CD14-positive monocyte (primary cell): Measurements from ENCODE around the gene UVSSA. TPM values are rescaled to one million over a fixed set of nuclear protein-coding genes. Genes with fewer than 3 reads are reported as not detected.
A peak's percentile ranks its signal among the peaks of the same experiment; 100 is the strongest.
"Not testable (repeated sequence)": the region's sequence is repeated elsewhere in the genome, so short reads cannot be mapped to it uniquely, and the experiment has no call there.

Source experiments
- DNase-seq, 3 donors: peaks; one replicate each; pipeline ENCODE4 v3.0.0-alpha.2; 2011 to 2022
- H2AFZ ChIP-seq: 2 replicates; pipeline ENCODE4 v1.6.0; 2012; ENCODE audit warnings: mild to moderate bottlenecking, low read depth, low read length, inconsistent platforms; ENCODE audit not compliant: insufficient read depth, poor library complexity, severe bottlenecking
- H3K27ac ChIP-seq, 2 donors: 1 replicate in 1 of 2; 2 replicates in 1 of 2; pipeline ENCODE4 v1.5.1; 2012 to 2013; ENCODE audit warnings: low read length in 2 of 2, control low read depth in 1 of 2, inconsistent platforms in 1 of 2, low read depth in 1 of 2, mild to moderate bottlenecking in 1 of 2
- H3K27me3 ChIP-seq, 2 donors: one replicate each; pipeline versions ENCODE4 v1.6.0 to v1.6.1; 2011 to 2013; ENCODE audit warnings: low read length in 2 of 2; ENCODE audit not compliant: control insufficient read depth in 2 of 2, insufficient read depth in 2 of 2
- H3K36me3 ChIP-seq, 2 donors: replicated peaks in 1 of 2; 1 replicate in 1 of 2; 2 replicates in 1 of 2; pipeline versions ENCODE4 v1.5.1 to v1.6.1; 2012 to 2013; ENCODE audit warnings: low read length in 2 of 2, control low read depth in 1 of 2, inconsistent platforms in 1 of 2, mild to moderate bottlenecking in 1 of 2; ENCODE audit not compliant: insufficient read depth in 2 of 2, control insufficient read depth in 1 of 2
- H3K4me1 ChIP-seq, 2 donors: 1 replicate in 1 of 2; 2 replicates in 1 of 2; pipeline versions ENCODE4 v1.5.1 to v1.6.1; 2012 to 2013; ENCODE audit warnings: low read length in 2 of 2, control low read depth in 1 of 2, inconsistent platforms in 1 of 2, mild to moderate bottlenecking in 1 of 2, moderate library complexity in 1 of 2; ENCODE audit not compliant: insufficient read depth in 2 of 2, control insufficient read depth in 1 of 2
- H3K4me2 ChIP-seq: replicated peaks from 2 replicates; pipeline ENCODE3; 2012; ENCODE audit warnings: low read length, moderate library complexity, mild to moderate bottlenecking; ENCODE audit not compliant: poor library complexity, severe bottlenecking; ENCODE audit errors: extremely low read depth
- H3K4me3 ChIP-seq, 3 experiments: fragments of 200-600 bp in 1 of 3; sonication (generic) in 1 of 3; replicated peaks in 1 of 3; 1 replicate in 2 of 3; 2 replicates in 1 of 3; pipeline ENCODE4 v1.5.1; 2011 to 2013; ENCODE audit warnings: low read length in 3 of 3, mild to moderate bottlenecking in 3 of 3, control low read depth in 2 of 3, low read depth in 2 of 3, inconsistent platforms in 1 of 3, moderate library complexity in 1 of 3
- H3K79me2 ChIP-seq: 2 replicates; pipeline ENCODE4 v1.6.0; 2012; ENCODE audit warnings: mild to moderate bottlenecking, control low read depth, inconsistent platforms, low read length, moderate library complexity; ENCODE audit not compliant: insufficient read depth
- H3K9ac ChIP-seq: 2 replicates; pipeline ENCODE4 v1.6.0; 2017; ENCODE audit warnings: low read length, mild to moderate bottlenecking; ENCODE audit not compliant: insufficient read depth, poor library complexity, severe bottlenecking
- H3K9me3 ChIP-seq, 2 donors: replicated peaks in 1 of 2; 1 replicate in 1 of 2; 2 replicates in 1 of 2; pipeline versions ENCODE4 v1.5.1 to v1.6.1; 2012 to 2013; ENCODE audit warnings: low read length in 2 of 2, control low read depth in 1 of 2; ENCODE audit not compliant: control insufficient read depth in 1 of 2, insufficient read depth in 1 of 2
- H4K20me1 ChIP-seq: 2 replicates; pipeline ENCODE4 v1.6.0; 2012; ENCODE audit warnings: mild to moderate bottlenecking, low read length, control low read depth, moderate library complexity; ENCODE audit not compliant: insufficient read depth
- H3K27ac Mint-ChIP-seq, 7 donors: one replicate each; pipeline ENCODE4 v1.8.0; 2020; ENCODE audit warnings: mild to moderate bottlenecking in 7 of 7, mixed read lengths in 7 of 7, moderate library complexity in 6 of 7, inconsistent platforms in 2 of 7
- H3K27me3 Mint-ChIP-seq, 3 donors: one replicate each; pipeline ENCODE4 v1.8.0; 2021 to 2022; ENCODE audit warnings: low read depth in 3 of 3, mild to moderate bottlenecking in 3 of 3, mixed read lengths in 3 of 3, moderate library complexity in 3 of 3, inconsistent platforms in 1 of 3
- H3K36me3 Mint-ChIP-seq, 2 donors: one replicate each; pipeline ENCODE4 v1.8.0; 2020; ENCODE audit warnings: mixed read lengths in 2 of 2, inconsistent platforms in 1 of 2, mild to moderate bottlenecking in 1 of 2
- H3K4me1 Mint-ChIP-seq: one replicate; pipeline ENCODE4 v1.8.0; 2020; ENCODE audit warnings: mild to moderate bottlenecking, mixed read lengths
- H3K4me3 Mint-ChIP-seq, 2 donors: one replicate each; pipeline ENCODE4 v1.8.0; 2020; ENCODE audit warnings: mild to moderate bottlenecking in 2 of 2, mixed read lengths in 2 of 2, moderate library complexity in 1 of 2
- H3K9me3 Mint-ChIP-seq, 7 donors: one replicate each; pipeline ENCODE4 v1.8.0; 2020 to 2022; ENCODE audit warnings: mixed read lengths in 7 of 7, mild to moderate bottlenecking in 6 of 7, moderate library complexity in 6 of 7, inconsistent platforms in 2 of 7
- CTCF ChIP-seq: fragments of 200-600 bp; IDR thresholded peaks from one replicate; pipeline ENCODE4 v1.8.0; 2022; ENCODE audit warnings: antibody characterized with exemption, mild to moderate bottlenecking
- WGBS: methylation state at CpG from one replicate; pipeline ENCODE4 v1.1.5; 2013; ENCODE audit warnings: missing lambda C conversion rate; ENCODE audit not compliant: insufficient coverage; 5-methylcytosine and 5-hydroxymethylcytosine counted together
- intact Hi-C, 2 donors: fragments of 100-400 bp; cut with micrococcal nuclease; formaldehyde crosslinking; loops; one replicate each; pipeline versions ENCODE4 v1.15.0 to v1.15.1; 2023
- polyA plus RNA-seq, 3 donors: library from polyadenylated mRNA; depleted of rRNA in 1 of 3; unstranded in 2 of 3; stranded (reverse) in 1 of 3; fragments of 300-500 nt in 2 of 3; fragments of >200 nt in 1 of 3; fragmentation: Illumina TruSeq in 2 of 3; gene quantifications; 1 replicate in 2 of 3; 2 replicates in 1 of 3; pipeline ENCODE4 v1.2.3, GENCODE V29; 2012 to 2021

The UVSSA gene
- polyA plus RNA-seq, 3 donors, result 2.6 to 54.0 (median 4.8) TPM

DNA sequence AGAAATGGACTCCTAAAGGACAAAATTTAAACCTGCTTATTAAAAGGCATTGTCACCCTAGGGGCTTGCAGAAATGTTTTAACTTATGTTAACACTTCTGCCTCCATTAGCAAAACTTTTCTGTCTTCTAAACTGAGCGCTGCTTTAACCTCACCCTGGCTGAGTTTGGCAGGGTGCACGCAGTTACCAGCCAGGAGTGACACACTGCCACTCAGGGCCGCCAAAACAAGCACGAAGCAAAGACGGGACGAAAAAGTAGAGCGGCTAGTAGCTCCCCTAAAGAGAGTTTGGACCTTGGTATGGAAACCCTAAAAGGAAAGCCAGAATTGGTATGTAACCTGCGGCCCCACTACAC lies 23.8 kb upstream of the UVSSA start:
- TF ChIP-seq CTCF, result no peak
- Histone ChIP-seq H3K9me3 (no peaks in the 10 kb centered on the region), H3K36me3 (peaks cover 60 to 84% of the 10 kb centered on the region in 2 donors), H3K9ac (no peak overlapping the region), H2AFZ (no peak overlapping the region), H3K27ac (peak overlapping the region in 1 of 2 donors; percentile 22), H3K79me2 (no peaks in the 10 kb centered on the region), H3K27me3 (no peaks in the 10 kb centered on the region), H3K4me1 (no peaks in the 10 kb centered on the region), H3K4me3 (no peak overlapping the region), H3K4me2 (no peak overlapping the region), H4K20me1 (peaks cover 67% of the 10 kb centered on the region)
- intact Hi-C loops, result no loop called here
- 98% methylated on average over 7 of the region's 8 CpGs for WGBS
- Mint-ChIP-seq H3K36me3 (peaks cover 44 to 52% of the 10 kb centered on the region in 2 donors), H3K9me3 (no peaks in the 10 kb centered on the region), H3K27ac (peak overlapping the region in 1 of 7 donors; percentile 50), H3K4me1 (no peaks in the 10 kb centered on the region), H3K4me3 (no peak overlapping the region), H3K27me3 (no peaks in the 10 kb centered on the region)
- no peak for DNase-seq

DNA sequence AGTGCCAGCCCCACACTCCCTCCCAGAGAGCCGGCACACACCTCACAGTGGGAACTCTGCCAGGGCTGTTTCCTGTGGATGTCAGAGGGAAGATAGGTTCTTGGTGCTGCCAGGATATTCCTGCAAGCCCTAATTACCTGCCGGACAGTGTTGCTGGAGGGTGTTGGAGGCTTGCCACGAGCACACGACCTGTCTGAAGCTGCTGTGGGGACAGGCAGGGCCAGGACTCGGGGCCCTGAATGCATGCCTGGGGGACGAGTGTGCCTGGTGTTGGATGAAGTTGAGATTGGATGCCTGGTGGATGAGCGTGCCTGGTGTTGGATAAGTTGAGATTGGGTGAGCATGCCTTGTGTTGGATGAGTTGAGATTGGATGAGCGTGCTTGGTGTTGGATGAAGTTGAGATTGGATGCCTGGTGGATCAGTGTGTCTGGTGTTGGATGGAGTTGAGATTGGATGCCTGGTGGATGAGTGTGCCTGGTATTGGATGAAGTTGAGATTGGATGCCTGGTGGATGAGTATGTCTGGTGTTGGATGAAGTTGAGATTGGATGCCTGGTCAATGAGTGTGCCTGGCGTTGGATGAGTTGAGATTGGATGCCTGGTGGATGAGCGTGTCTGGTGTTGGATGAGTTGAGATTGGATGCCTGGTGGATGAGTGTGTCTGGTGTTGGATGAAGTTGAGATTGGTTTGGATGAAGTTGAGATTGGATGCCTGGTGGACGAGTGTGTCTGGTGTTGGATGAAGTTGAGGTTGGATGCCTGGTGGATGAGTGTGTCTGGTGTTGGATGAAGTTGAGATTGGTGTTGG lies 23.2 kb upstream of the UVSSA start:
- intact Hi-C loops, result no loop called here
- Histone ChIP-seq H2AFZ (no peak overlapping the region), H3K4me1 (no peaks in the 10 kb centered on the region), H3K9me3 (no peaks in the 10 kb centered on the region), H3K27me3 (no peaks in the 10 kb centered on the region), H3K4me2 (no peak overlapping the region), H4K20me1 (peaks cover 67% of the 10 kb centered on the region), H3K27ac (peak overlapping the region in 1 of 2 donors; percentile 22), H3K79me2 (no peaks in the 10 kb centered on the region), H3K9ac (no peak overlapping the region), H3K4me3 (no peak overlapping the region), H3K36me3 (peaks cover 60 to 84% of the 10 kb centered on the region in 2 donors)
- Mint-ChIP-seq H3K27ac (no peak overlapping the region), H3K27me3 (no peaks in the 10 kb centered on the region), H3K36me3 (peaks cover 43 to 52% of the 10 kb centered on the region in 2 donors), H3K4me1 (no peaks in the 10 kb centered on the region), H3K4me3 (no peak overlapping the region), H3K9me3 (no peaks in the 10 kb centered on the region)
- 99% methylated on average over 10 of the region's 11 CpGs for WGBS
- DNase-seq, result no peak
- no peak for TF ChIP-seq CTCF

DNA sequence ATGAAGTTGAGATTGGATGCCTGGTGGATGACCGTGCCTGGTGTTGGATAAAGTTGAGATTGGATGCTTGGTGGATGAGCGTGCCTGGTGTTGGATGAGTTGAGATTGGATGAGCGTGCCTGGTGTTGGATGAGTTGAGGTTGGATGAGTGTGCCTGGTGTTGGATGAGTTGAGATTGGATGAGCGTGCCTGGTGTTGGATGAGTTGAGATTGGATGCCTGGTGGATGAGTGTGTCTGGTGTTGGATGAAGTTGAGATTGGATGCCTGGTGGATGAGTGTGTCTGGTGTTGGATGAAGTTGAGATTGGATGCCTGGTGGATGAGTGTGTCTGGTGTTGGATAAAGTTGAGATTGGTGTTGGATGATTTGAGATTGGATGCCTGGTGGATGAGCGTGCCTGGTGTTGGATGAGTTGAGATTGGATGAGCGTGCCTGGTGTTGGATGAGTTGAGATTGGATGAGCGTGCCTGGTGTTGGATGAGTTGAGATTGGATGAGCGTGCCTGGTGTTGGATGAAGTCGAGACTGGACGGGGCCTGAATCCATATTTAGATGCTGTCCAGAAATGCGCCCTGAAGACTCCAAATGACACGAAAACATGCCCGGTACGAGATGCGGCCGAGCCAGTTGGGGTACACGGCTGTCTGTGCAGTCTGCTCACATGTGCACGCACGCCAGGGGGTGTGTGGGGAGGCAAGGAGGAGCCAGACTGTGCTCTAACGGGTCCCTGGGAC lies 22.4 kb upstream of the UVSSA start:
- H3K27me3 ChIP-seq, H3K4me3 Mint-ChIP-seq, H3K79me2 ChIP-seq, DNase-seq, H3K4me1 Mint-ChIP-seq, H2AFZ ChIP-seq, H3K9me3 ChIP-seq, H3K4me1 ChIP-seq, H3K9ac ChIP-seq, intact Hi-C loops, H3K27me3 Mint-ChIP-seq, H3K4me3 ChIP-seq, H3K9me3 Mint-ChIP-seq, H3K27ac ChIP-seq, H3K27ac Mint-ChIP-seq, H3K4me2 ChIP-seq: not testable (repeated sequence)
- Histone ChIP-seq H3K36me3 (peaks cover 66 to 84% of the 10 kb centered on the region in 2 donors), H4K20me1 (peaks cover 68% of the 10 kb centered on the region)
- H3K36me3 Mint-ChIP-seq, result peaks cover 43 to 52% of the 10 kb centered on the region in 2 donors
- WGBS, result 98% methylated on average over 20 of the region's 20 CpGs
